HG02588 (cell line): ENCODE results near the gene PRTFDC1.
A peak's percentile ranks its signal among the peaks of the same experiment; 100 is the strongest.
"Not testable (repeated sequence)": the region's sequence is repeated elsewhere in the genome, so short reads cannot be mapped to it uniquely, and the experiment has no call there.

Experiments used
- ATAC-seq: cut with Tn5 transposase; IDR thresholded peaks from one replicate; pipeline ENCODE4 v1.9.1; 2021; ENCODE audit warnings: mild to moderate bottlenecking, moderate library complexity; ENCODE audit not compliant: unreplicated experiment

The PRTFDC1 gene, protein sequence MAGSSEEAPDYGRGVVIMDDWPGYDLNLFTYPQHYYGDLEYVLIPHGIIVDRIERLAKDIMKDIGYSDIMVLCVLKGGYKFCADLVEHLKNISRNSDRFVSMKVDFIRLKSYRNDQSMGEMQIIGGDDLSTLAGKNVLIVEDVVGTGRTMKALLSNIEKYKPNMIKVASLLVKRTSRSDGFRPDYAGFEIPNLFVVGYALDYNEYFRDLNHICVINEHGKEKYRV

DNA sequence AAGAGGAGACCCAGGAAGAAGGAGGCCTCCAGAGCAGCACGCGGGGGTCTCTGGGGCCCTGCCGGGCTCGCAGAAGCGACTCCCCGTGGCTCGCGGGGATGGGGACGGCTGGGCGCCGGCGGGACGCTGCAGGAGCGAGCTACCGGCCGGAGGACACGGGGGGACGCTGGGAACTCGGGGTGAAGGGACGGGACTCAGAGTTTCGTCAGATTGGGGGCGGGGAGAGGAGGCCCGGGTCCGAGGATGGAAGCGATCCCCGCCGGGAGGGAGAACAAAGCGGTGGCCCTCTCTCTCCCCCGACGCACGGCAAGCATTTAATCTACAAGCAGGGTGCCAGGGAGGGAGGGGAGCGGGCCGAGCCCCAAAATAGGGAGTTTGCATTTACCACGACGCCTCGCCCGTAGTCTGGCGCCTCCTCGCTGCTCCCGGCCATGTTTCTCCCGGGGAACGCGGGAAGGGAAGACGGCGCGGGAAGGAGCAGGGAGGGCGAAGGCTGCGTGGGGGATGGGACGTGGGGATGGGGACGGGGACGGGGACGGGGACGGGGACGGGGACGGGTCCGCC lies at the start of gene PRTFDC1:
Gene PRTFDC1, minus strand, starts transcription at position 464 of the 564 bp plus-strand sequence. Its CDS starts 31 bp downstream, at position 433.
- ATAC-seq = peak; percentile 31

DNA sequence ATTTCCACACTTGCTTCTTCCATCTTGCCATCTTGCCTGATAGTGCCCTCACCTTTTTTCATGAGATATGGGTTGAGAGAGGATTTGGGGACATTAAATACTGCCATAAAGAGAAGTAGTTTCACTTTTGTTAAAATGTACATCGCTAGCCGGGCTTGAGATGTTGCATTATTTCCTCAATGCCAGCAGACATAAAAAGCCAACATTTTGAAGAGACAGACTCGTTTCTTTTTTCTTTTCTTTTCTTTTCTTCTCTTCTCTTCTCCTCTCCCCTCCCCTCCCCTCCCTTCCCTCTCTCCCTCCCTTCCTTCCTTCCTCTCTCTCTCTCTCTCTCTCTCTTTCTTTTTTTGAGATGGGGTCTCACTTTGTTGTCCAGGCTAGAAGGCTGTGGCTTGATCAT lies 45.6 kb upstream of the PRTFDC1 start:
- no peak for ATAC-seq

DNA sequence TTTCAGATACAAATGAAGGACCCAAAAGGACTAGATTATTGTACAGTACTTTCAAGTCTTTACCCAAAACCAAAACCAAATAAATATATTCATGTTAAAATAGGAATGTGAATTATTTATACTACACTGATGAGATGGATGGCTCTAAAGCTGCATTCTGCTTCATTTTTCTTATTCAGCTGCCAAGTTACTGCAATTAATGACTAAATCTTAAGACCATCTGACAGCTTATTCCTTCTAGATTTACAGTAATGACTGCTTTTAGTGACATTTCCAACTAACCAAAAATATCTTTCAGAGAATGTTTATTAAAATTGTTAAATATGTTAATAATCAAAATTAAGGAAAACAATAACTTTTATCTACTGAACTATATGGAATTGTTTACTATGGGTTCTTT lies 42.7 kb upstream of the PRTFDC1 start:
- ATAC-seq = no peak

DNA sequence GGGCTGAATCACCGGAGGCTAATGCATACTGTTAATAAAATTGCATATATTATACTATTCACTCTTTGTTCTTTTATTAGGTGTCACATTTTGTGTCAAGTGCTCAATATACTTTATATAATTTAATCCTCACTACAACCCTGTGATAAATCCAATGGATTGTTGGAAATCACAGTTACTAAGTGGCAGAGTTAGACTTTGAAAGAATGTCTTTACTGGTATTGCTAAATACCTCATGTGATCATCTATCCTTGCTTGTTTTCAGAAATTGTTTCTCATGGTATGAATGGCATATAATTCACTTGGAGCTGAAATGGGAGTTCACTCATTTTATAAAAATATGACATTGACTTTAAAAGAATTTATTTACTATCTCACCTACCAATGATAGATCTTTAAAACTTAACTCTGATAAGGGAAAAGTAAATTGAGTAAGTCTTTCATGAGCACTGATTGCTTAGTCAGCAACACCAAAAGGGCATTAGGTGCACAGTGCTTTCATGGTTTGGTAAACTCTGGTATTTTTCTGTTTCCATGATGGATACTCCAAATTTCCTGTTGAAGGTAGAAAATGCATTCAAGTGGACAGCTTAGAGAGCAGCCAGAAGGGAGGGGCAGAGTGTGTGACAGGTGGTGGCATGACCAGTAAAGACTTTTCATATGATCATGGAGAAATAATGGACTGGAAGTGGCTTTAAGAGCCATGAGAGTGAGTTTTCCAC lies 41.0 kb upstream of the PRTFDC1 start:
- no peak for ATAC-seq

DNA sequence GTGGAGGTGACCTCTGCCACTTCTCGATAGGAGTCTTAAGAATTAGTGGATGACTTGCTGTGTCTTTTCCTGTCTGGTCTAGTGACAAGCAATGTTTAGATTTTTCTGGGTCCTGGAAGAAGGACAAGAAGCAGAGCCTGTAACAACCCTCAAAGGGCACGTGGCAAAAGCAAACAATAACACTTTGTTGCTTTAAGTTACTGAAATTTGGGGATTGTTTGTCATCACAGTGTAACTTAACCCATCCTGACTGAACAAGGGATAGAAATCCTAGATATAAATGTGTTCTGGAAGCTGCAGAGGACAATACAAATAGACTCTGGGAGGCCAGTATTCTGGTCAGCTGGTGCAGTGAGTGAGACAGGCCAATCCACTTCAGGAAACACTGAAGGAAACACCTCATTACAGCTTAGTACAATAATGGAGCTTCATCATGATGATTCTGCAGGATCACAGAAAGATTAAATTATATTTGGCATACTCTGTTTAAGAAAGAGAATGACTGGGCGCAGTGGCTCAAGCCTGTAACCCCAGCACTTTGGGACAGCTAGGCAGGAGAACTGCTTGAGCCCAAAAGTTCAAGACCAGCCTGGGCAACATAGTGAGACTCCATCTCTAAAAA lies 40.2 kb upstream of the PRTFDC1 start:
- no peak for ATAC-seq

DNA sequence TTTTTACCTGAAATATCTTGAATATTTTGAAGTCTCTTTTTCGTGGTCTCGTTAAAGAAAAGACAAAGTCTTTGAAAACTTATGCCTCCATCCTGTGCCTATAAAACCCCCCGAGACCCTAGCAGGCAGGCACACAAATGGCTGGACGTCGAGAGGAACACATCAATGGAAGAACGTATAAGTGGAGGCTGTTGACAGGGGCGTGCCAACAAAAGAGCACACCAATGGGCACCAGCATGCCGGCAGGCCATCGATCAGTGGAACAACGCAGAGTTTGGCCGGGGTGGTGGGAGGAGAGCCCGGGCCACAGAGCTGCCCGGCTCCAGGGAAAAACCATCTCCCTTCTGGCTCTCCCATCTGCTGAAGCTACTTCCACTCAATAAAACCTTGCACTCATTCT lies 38.9 kb upstream of the PRTFDC1 start:
- no peak for ATAC-seq

DNA sequence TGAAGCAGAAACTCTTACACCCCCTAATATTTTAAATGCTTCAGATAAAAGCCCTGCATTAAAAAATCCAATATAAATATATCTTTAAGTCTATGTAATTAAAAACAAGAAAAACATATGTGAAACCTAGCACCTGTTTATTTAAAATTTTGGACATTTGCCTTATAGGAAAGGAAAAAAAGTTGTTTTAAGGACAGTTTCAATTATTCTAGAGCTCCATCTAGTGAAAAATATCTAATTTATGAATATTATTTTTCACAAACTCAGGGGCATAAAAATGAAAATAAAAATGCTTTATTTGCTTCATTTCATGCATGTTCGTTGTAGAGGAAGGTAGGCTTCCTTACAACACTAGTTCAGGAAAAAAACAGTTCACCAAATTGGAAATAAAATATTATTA lies 37.5 kb upstream of the PRTFDC1 start:
- ATAC-seq = no peak

DNA sequence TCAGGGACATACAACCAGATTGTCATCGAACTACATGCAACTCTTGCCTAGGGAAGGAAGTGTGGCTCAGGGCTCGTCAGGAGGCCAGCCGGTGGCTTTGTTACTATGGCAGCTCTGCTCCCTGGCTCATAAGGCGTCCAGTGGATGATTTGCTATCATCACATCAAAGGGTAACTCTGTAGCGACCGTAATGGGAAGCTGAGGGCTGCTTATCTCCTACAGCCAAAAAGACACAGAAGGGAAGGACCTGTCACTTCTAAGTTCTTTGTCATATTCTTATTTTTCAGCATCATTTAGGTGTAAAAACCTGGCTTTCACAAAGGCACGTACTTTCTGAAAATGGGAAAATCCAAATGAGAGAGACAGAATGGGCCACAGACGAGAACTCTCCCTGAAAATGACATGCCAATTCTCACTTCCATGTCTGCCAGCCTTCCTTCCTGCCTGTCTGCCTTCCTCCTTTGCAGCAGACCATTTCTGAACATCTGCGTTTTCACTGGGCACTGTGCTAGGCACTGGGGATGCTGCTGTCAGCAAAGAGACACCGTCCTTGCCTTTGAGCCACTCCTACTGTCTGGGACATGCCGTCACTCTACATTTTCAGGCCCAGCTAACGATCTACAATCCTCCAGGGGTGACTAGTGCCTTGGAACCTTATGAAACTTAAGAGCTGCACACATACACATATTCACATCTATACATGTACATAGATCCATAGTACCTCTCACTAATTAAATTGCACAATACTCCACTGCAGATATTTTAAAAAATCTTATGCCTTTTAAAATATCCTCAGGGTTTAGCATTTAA lies 36.6 kb upstream of the PRTFDC1 start:
- no peak for ATAC-seq

DNA sequence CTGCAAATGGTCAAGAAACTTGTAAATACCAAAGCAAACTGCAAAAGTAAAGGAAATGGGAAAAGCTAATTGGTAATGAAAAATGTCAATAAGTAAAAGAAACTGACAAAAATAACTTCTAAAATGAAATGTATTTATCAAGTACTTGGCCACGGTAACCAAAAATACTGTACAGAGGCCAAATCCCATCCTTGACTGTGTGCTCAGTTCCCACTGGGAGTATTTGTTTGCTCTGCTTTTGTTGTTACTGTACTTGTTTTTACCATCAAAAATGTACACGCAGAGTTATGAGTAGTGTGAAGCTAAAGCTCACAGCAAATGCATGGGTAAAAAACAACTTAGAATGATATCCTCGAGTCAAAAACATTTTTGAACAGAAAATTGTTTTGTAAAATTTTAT lies 32.5 kb upstream of the PRTFDC1 start:
- no peak for ATAC-seq

DNA sequence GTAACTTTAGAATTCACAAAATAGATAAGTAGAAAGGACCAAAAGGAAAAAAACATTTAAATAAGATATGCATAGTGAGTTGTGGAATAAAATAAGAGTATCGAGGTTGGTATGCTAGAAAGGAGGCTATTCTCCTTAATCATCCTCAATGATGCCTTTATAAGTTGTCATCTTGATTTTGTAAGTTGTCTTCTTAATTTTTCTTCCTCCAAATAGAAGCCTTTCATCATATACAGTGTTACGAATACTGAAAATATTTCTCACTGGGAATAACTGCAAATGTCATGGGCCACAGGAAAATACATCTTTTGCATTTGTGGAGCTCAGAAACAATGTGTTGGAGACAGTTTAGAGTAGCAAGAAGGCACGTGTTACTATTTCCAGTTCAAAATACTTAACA lies 31.5 kb upstream of the PRTFDC1 start:
- ATAC-seq = no peak

DNA sequence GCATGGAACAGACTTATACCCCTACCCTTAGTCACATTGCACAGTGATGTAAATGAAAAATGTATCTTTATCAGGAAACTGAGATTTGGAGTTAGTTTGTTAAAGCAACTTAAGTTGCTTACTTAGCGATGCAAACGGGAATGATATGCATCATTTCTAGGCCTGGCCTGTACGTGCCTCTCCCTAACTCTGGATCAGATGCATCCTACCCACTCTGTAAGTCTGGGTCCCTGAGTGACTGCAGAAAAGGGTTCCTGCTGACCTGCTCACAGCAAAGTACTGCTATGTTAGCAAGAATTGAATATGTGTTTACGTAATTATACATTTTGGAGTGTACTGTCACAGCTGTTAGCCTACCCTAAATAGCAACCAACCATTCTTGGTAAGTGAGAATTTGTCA lies 30.7 kb upstream of the PRTFDC1 start:
- no peak for ATAC-seq

DNA sequence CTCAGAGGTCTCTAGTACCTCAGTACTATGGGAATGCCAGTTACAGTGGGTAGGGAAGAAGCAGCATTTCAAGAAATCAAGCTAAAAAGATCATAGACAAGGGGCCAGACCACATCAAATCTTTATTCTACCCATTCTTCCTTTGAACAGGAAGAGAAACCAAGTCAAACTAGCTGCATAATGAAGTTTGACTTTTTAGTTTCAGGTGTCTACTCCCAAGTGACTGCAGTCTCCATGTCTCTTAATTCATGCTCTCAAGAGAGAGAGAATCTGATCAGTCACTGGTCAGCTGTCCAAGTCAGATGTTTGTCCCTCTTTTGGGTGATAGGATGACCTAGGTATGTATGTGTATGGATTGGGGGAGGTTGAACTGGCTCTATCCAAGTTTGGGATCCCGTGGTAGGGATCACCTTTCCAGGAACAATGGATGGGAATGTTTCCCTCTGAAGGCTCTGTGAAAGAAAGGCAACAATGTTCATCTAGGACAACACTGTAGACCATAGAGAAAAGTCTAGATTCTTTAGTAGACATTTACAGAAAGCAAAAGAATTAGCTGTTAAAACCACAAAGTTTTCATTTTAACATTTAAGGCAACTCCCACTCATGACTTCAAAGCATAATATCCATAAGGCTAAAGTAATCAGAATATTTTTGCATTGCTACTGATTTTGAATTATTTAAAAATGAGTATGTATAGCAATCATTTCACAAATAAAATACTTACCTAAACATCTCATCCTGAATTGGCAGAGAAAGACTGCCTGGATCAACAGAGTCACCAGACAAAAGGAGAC lies 30.1 kb upstream of the PRTFDC1 start:
- no peak for ATAC-seq

DNA sequence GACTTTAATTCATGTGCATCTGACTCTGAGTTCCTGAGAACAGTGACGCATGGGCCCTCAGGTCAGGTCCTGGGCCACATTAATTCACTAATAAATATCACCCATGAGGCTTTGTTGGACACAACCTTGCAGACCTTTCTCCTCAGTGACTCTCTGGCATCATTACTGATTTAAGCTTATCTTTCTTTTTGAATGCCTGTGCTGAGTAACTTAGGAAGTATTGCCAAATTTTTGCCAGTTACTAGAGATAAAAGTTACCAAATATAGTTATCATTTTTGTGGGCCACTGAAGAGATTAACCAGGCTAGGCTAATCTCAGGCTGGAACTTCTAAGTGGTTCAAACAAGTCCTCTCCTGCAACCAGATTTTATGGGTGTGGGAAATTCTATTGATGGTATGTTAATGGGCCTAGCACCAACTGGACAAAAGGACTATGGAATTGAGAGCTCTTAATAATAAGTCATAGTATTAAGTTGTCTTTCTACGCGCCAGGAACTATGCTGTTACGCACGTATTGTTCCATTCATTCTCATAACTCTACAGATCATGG lies 28.8 kb upstream of the PRTFDC1 start:
- no peak for ATAC-seq

DNA sequence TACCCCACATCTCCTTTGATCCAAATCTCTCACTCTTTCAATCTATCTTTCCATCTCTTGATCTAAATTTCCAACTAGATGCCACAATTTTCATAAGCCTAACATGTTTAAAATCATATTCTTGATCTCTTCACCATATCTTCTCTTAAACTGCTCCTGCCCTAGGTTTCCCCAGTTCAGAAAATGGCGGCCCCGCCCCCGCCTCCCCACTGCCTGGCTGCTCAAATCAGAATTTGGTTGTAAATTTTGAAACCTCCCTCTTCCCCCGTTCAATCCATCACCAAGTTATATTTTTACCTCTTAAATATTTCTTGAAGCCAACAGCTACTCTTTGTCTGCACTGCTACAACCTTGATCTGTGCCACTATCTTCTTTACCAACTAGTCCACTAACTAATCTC lies 27.3 kb upstream of the PRTFDC1 start:
- ATAC-seq = no peak

DNA sequence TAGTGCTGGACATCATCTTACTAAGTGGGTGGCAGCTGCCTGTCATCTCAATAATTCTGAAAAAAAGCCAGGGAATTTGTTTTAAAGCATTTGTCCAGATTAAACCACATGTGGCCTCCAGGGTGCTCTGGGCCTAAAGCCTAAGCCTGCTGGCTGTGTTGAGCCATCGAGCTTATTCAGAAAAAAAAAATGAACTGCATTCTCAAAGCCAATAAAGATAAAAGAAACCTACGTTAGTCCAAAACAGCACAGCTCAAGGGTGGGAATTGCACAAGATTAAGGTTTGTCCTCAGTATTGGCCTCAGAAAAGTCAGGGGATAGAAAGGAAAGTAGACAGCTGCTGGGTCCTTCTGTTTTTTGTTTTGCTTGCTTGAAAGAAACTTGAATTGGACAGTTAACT lies 22.6 kb upstream of the PRTFDC1 start:
- ATAC-seq = no peak

DNA sequence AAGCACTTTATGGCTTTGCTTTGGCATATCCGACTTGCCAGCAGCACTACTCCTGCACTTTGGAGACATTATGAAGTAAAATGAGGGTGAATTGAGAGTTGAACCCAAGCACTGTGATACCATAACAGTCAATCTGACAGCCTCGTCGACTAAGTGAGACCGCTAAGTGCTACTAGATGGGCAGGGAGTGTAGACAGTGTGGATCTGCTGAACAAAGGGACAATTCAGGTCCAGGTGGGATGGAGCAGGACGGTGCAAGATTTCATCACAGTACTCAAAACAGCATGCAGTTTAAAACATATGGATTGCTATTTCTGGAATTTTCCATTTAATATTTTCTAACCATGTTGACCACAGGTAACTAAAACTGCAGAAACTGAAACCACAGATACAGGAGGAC lies 20.8 kb upstream of the PRTFDC1 start:
- no peak for ATAC-seq

DNA sequence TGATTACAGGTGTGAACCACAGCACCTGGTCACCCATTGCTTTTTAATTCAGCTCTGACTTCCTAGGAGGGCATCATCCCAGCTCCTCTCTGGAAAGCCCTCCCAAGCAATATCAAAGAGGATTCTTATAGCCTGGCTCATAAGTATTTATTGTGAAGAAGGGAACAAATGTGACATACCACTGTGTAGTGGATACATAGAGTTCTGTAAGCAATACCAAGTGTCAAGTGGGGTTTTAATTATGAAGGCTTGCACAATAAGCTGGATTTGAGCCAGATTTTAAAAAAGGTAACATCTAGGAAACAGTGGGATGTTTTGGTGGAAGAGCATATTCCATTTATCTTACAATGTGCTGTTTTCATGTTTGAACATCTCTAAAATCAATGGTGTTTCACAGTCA lies 19.0 kb upstream of the PRTFDC1 start:
- no peak for ATAC-seq

DNA sequence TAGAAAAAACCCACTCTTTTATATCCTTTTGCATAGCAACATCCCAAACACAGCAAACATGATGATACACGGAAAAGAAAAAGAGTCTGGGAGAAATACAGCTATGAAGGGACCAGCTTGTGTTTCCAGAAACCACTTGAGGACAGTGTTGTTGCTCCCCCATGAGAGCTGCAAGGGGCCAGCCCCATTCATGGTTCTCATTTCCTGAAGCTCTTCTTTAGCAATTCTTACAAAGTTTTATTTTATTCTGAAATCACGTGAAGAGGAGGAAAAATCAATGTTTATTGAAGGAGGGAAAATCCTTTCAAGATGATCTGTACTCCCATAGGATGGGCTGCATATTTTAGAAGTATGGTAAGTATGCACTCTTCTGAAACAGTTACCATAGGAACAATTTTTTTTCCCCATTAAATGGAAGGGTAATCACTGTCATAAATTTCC lies 17.5 kb upstream of the PRTFDC1 start:
- no peak for ATAC-seq

DNA sequence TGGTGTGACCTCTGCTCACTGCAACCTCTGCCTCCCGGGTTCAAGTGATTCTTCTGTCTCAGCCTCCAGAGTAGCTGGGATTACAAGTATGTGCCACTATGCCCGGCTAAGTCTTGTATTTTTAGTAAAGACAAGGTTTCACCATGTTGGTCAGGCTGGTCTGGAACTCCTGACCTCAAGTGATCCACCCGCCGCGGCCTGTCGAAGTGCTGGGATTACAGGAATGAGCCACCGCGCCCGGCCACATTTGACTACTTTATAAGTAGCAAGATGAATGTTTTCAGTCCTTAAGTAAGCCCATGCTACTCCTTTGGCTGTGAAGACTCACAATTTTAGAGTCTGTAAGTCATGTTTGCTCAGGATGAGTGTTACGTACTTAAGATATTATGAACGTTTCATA lies 16.5 kb upstream of the PRTFDC1 start:
- ATAC-seq = not testable (repeated sequence)

DNA sequence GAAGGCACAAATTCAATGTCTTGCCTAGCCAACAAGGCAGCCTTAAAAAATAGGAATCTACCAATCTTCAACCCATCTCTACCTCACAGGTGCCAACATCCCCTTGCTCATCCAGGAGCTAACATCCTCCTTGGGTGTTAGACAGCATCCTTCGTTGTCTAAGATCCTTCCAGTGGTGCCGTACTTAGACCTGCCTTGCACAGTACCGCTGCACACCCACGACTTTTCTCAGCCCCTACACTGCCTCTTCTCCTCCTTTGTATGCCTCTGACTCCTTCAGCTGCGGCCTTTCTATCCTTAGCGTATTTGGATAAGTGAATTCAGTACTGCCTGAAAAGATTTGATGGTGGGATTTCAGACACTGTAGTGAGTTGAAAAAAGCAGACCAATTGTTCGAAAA lies 15.9 kb upstream of the PRTFDC1 start:
- ATAC-seq = no peak
